Activated naive CD4-positive, alpha-beta T cell treated with anti-CD3 and anti-CD28 coated beads for 36 hours (primary cell): ENCODE results near the gene SHF. TPM values are rescaled to one million over a fixed set of nuclear protein-coding genes. Genes with fewer than 3 reads are reported as not detected.
"Not testable (repeated sequence)": the region's sequence is repeated elsewhere in the genome, so short reads cannot be mapped to it uniquely, and the experiment has no call there.

Experiments used
- CTCF ChIA-PET: fragments of 350-600 bp; sonication (Branson Sonifier 250); formaldehyde crosslinking; loops from one replicate; lab custom pipeline; 2021; ENCODE audit warnings: antibody characterized with exemption; lab: Charles Lee
- DNase-seq: peaks from one replicate; pipeline ENCODE4 v3.0.0-alpha.2; 2020
- H3K27ac Mint-ChIP-seq: one replicate; pipeline ENCODE4 v1.8.0; 2021; ENCODE audit warnings: mild to moderate bottlenecking, mixed read lengths
- H3K27me3 Mint-ChIP-seq: one replicate; pipeline ENCODE4 v1.8.0; 2021; ENCODE audit warnings: low read depth, mixed read lengths
- H3K36me3 Mint-ChIP-seq: one replicate; pipeline ENCODE4 v1.8.0; 2021; ENCODE audit warnings: low read depth, mixed read lengths
- H3K4me1 Mint-ChIP-seq: one replicate; pipeline ENCODE4 v1.8.0; 2021; ENCODE audit warnings: low read depth, mixed read lengths
- H3K4me3 Mint-ChIP-seq: one replicate; pipeline ENCODE4 v1.8.0; 2021; ENCODE audit warnings: mild to moderate bottlenecking, moderate library complexity, mixed read lengths
- H3K9me3 Mint-ChIP-seq: one replicate; pipeline ENCODE4 v1.8.0; 2021; ENCODE audit warnings: mixed read lengths
- intact Hi-C: fragments of 100-400 bp; cut with micrococcal nuclease; formaldehyde crosslinking; loops from one replicate; pipeline ENCODE4 v1.15.1; 2023
- total RNA-seq, 2 experiments: library from RNA; stranded (reverse); gene quantifications; one replicate each; pipeline ENCODE4 v1.2.3, GENCODE V29; 2021

The SHF gene
- total RNA-seq, 2 experiments from 2014 or later, result 2.3 to 3.3 TPM

- no peak overlapping the region for H3K27ac Mint-ChIP-seq
- H3K9me3 Mint-ChIP-seq, result no peaks in the 10 kb centered on the region
- no peaks in the 10 kb centered on the region for H3K36me3 Mint-ChIP-seq
- CTCF ChIA-PET, result interaction anchor here (1.5 kb wide), 1 partner anchor 10 kb away, joined by 3 read pairs; no protein-coding TSS in a partner anchor
- peaks cover 18% of the 10 kb centered on the region for H3K27me3 Mint-ChIP-seq
- intact Hi-C loops, result no loop called here
- H3K4me3 Mint-ChIP-seq, result no peak overlapping the region
- no peak for DNase-seq
- peaks cover 10% of the 10 kb centered on the region for H3K4me1 Mint-ChIP-seq
Observed at GRCh38 chr15:45138814-45139765, 48.7 kb downstream of the SHF start.

- Mint-ChIP-seq H3K27me3 (peaks cover 24% of the 10 kb centered on the region), H3K4me1 (peaks cover 10% of the 10 kb centered on the region), H3K9me3 (no peaks in the 10 kb centered on the region), H3K27ac (no peak overlapping the region), H3K36me3 (no peaks in the 10 kb centered on the region), H3K4me3 (no peak overlapping the region)
- no peak for DNase-seq
- CTCF ChIA-PET, result interaction anchor here (1.9 kb wide), 1 partner anchor 20 kb away, joined by 6 read pairs; no protein-coding TSS in a partner anchor
- intact Hi-C loops, result no loop called here
Observed at GRCh38 chr15:45137703-45138102, 50.1 kb downstream of the SHF start.

- Mint-ChIP-seq H3K4me1 (peaks cover 10% of the 10 kb centered on the region), H3K27ac (no peak overlapping the region), H3K36me3 (no peaks in the 10 kb centered on the region), H3K9me3 (no peaks in the 10 kb centered on the region), H3K4me3 (peak overlapping the region; percentile 42), H3K27me3 (peaks cover 24% of the 10 kb centered on the region)
- peak; percentile 30 for DNase-seq
- intact Hi-C loops, result no loop called here
- CTCF ChIA-PET, result no interaction called here
Observed at GRCh38 chr15:45136378-45136764, 51.4 kb downstream of the SHF start.

- Mint-ChIP-seq H3K27me3 (peaks cover 24% of the 10 kb centered on the region), H3K4me1 (peaks cover 10% of the 10 kb centered on the region), H3K4me3 (peak overlapping the region; percentile 42)
- intact Hi-C loops, DNase-seq, H3K36me3 Mint-ChIP-seq, H3K27ac Mint-ChIP-seq, H3K9me3 Mint-ChIP-seq: not testable (repeated sequence)
- CTCF ChIA-PET, result interaction anchor here (0.5 to 1.6 kb wide), 3 partner anchors 18 to 131 kb away, joined by 3 to 5 read pairs (median 3); no protein-coding TSS in a partner anchor
Observed at GRCh38 chr15:45135705-45136377, 51.9 kb downstream of the SHF start.

- no peaks in the 10 kb centered on the region for H3K36me3 Mint-ChIP-seq
- H3K4me3 Mint-ChIP-seq, result peak overlapping the region; percentile 42
- DNase-seq, result peak; percentile 52
- intact Hi-C loops, result no loop called here
- H3K27ac Mint-ChIP-seq, result no peak overlapping the region
- H3K4me1 Mint-ChIP-seq, result peaks cover 12% of the 10 kb centered on the region
- no peaks in the 10 kb centered on the region for H3K9me3 Mint-ChIP-seq
- peaks cover 32% of the 10 kb centered on the region for H3K27me3 Mint-ChIP-seq
- CTCF ChIA-PET, result interaction anchor here (0.5 to 1.6 kb wide), 5 partner anchors 17 to 185 kb away, joined by 3 to 9 read pairs (median 3); no protein-coding TSS in a partner anchor
Observed at GRCh38 chr15:45134682-45135604, 52.8 kb downstream of the SHF start.

GRCh38 chr15:45134046-45134445, 53.7 kb downstream of the SHF start:
- Mint-ChIP-seq H3K4me1 (peaks cover 12% of the 10 kb centered on the region), H3K4me3 (no peak overlapping the region), H3K36me3 (no peaks in the 10 kb centered on the region), H3K27ac (no peak overlapping the region), H3K9me3 (no peaks in the 10 kb centered on the region), H3K27me3 (peaks cover 32% of the 10 kb centered on the region)
- no peak for DNase-seq
- intact Hi-C loops, result no loop called here
- CTCF ChIA-PET, result interaction anchor here (0.6 to 1.6 kb wide), 3 partner anchors 16 to 52 kb away, joined by 3 to 5 read pairs (median 4); no protein-coding TSS in a partner anchor

GRCh38 chr15:45133561-45133920, 54.2 kb downstream of the SHF start:
- Mint-ChIP-seq H3K4me1 (peaks cover 14% of the 10 kb centered on the region), H3K4me3 (no peak overlapping the region), H3K27me3 (peaks cover 37% of the 10 kb centered on the region), H3K27ac (no peak overlapping the region), H3K9me3 (no peaks in the 10 kb centered on the region), H3K36me3 (no peaks in the 10 kb centered on the region)
- intact Hi-C loops, result no loop called here
- DNase-seq, result no peak
- CTCF ChIA-PET, result interaction anchor here (1.1 to 4.7 kb wide), 2 partner anchors 15 to 35 kb away, joined by 3 to 29 read pairs; no protein-coding TSS in a partner anchor

- Mint-ChIP-seq H3K4me3 (no peak overlapping the region), H3K9me3 (no peaks in the 10 kb centered on the region), H3K27ac (no peak overlapping the region), H3K4me1 (peaks cover 14% of the 10 kb centered on the region), H3K36me3 (no peaks in the 10 kb centered on the region), H3K27me3 (peaks cover 42% of the 10 kb centered on the region)
- CTCF ChIA-PET, result interaction anchor here (1.1 to 4.7 kb wide), 3 partner anchors 15 to 72 kb away, joined by 3 to 29 read pairs (median 4); no protein-coding TSS in a partner anchor
- no peak for DNase-seq
- intact Hi-C loops, result no loop called here
Observed at GRCh38 chr15:45132844-45133560, 54.8 kb downstream of the SHF start.

- Mint-ChIP-seq H3K27ac (no peak overlapping the region), H3K4me3 (no peak overlapping the region), H3K4me1 (peaks cover 14% of the 10 kb centered on the region), H3K9me3 (no peaks in the 10 kb centered on the region), H3K36me3 (no peaks in the 10 kb centered on the region), H3K27me3 (peaks cover 45% of the 10 kb centered on the region)
- DNase-seq, result no peak
- intact Hi-C loops, result no loop called here
- CTCF ChIA-PET, result interaction anchor here (1.8 to 4.7 kb wide), 3 partner anchors 13 to 32 kb away, joined by 4 to 29 read pairs (median 6); partner anchors contain the start of genes DUOX2 and DUOXA2
Observed at GRCh38 chr15:45131510-45131909, 56.3 kb downstream of the SHF start.

- CTCF ChIA-PET, result interaction anchor here (1.8 to 4.7 kb wide), 3 partner anchors 12 to 33 kb away, joined by 4 to 29 read pairs (median 6); partner anchors contain the start of genes DUOX2 and DUOXA2
Observed at GRCh38 chr15:45130291-45131000, 57.3 kb downstream of the SHF start.

More at GRCh38 chr15:45130291-45131000, 57.3 kb downstream of the SHF start:
- intact Hi-C loops, result no loop called here
- H3K4me3 Mint-ChIP-seq, result no peak overlapping the region
- H3K9me3 Mint-ChIP-seq, result no peaks in the 10 kb centered on the region
- H3K4me1 Mint-ChIP-seq, result peaks cover 8% of the 10 kb centered on the region
- no peaks in the 10 kb centered on the region for H3K36me3 Mint-ChIP-seq
- no peak for DNase-seq
- H3K27ac Mint-ChIP-seq, result no peak overlapping the region
- H3K27me3 Mint-ChIP-seq, result peaks cover 49% of the 10 kb centered on the region
